Measurements from ENCODE around the gene LYST.

- TF ChIP-seq POLR2A (IDR thresholded peaks at IDR 0.05) (no peak), CTCF (IDR thresholded peaks at IDR 0.05) (no peak)
Observed at GRCh38 chr1:235617140-235617539, 249.6 kb downstream of the LYST start.
